K562 (cell line): ENCODE data around the gene KAZN. TPM values are rescaled to one million over a fixed set of nuclear protein-coding genes. Genes with fewer than 3 reads are reported as not detected.

Experiments
- ATAC-seq: fragments of 200-7000 bp; cut with Tn5 transposase; 3 replicates; pipeline ENCODE4 v1.9.1; 2020; ENCODE audit warnings: moderate library complexity
- BruUV-seq: library from RNA; stranded (reverse); fragments of 400-500 nt; replicated peaks from 2 replicates; lab custom pipeline; 2021; lab: Mats Ljungman, UMichigan
- CTCF ChIA-PET: fragments of 300-600 bp; formaldehyde crosslinking; extraction: SDS; loops from one replicate; lab custom pipeline; 2021; ENCODE audit warnings: low intra/inter-chr PET ratio; lab: Yijun Ruan, JAX
- POLR2A ChIA-PET: fragments of 300-600, 350-650 bp; sonication (Branson Sonifier 250); formaldehyde crosslinking; extraction: SDS; loops from one replicate; lab custom pipeline; 2021; ENCODE audit warnings: antibody characterized with exemption, inconsistent platforms; lab: Yijun Ruan, JAX
- DNase-seq, 4 experiments: peaks; one replicate each; pipeline versions ENCODE4 v3.0.0 to v3.0.0-alpha.2; 2011 to 2018; ENCODE audit warnings: low spot score in 3 of 4, mixed read lengths in 3 of 4; ENCODE audit errors: extremely low read depth in 1 of 4
- FAIRE-seq: peaks from 2 replicates; lab custom pipeline; 2011; peaks lifted over from hg19 to GRCh38; lab: Jason Lieb, UNC
- H2AFZ ChIP-seq: 2 replicates; pipeline ENCODE4 v1.6.0; 2011; ENCODE audit warnings: low read depth, low read length, control low read depth, inconsistent platforms
- H3K27ac ChIP-seq: fragments of 200-600 bp; 3 replicates; pipeline ENCODE4 v1.8.0; 2011; ENCODE audit warnings: low read depth, mild to moderate bottlenecking, control low read depth, inconsistent platforms, low read length, moderate library complexity, mixed read lengths; ENCODE audit errors: extremely low read depth
- H3K27me3 ChIP-seq, 2 experiments: fragments of 300-600 bp in 1 of 2; 2 replicates in 1 of 2; 3 replicates in 1 of 2; pipeline versions ENCODE4 v1.6.0 to v1.8.0; 2011; ENCODE audit warnings: inconsistent platforms in 2 of 2, low read length in 2 of 2, mild to moderate bottlenecking in 1 of 2, mixed read lengths in 1 of 2, moderate library complexity in 1 of 2; ENCODE audit not compliant: control insufficient read depth in 2 of 2, insufficient read depth in 2 of 2
- H3K36me3 ChIP-seq: fragments of 300-600 bp; 3 replicates; pipeline ENCODE4 v1.8.0; 2011; ENCODE audit warnings: mild to moderate bottlenecking, low read length, inconsistent platforms; ENCODE audit not compliant: control insufficient read depth, insufficient read depth
- H3K4me1 ChIP-seq, 2 experiments: fragments of 200-600 bp in 1 of 2; replicated peaks in 1 of 2; 2 replicates in 1 of 2; 3 replicates in 1 of 2; pipeline versions ENCODE4 v1.5.1 to v1.8.0; 2011; ENCODE audit warnings: inconsistent platforms in 2 of 2, low read length in 2 of 2, mild to moderate bottlenecking in 1 of 2, mixed read lengths in 1 of 2, moderate library complexity in 1 of 2; ENCODE audit not compliant: control insufficient read depth in 2 of 2, insufficient read depth in 2 of 2
- H3K4me2 ChIP-seq: 2 replicates; pipeline ENCODE4 v1.6.1; 2011; ENCODE audit warnings: low read length, control low read depth, inconsistent platforms, mixed read lengths; ENCODE audit not compliant: insufficient read depth
- H3K4me3 ChIP-seq: fragments of 200-600 bp; sonication (generic), shearing (Covaris generic); 2 replicates; pipeline ENCODE4 v1.5.1; 2016; ENCODE audit warnings: control low read depth, inconsistent platforms
- H3K79me2 ChIP-seq: fragments of 200-600 bp; 3 replicates; pipeline ENCODE4 v1.8.0; 2011; ENCODE audit warnings: low read length, inconsistent platforms; ENCODE audit not compliant: control insufficient read depth, insufficient read depth
- H3K9ac ChIP-seq, 2 experiments: 2 replicates each; pipeline versions ENCODE4 v1.6.0 to v1.6.1; 2011; ENCODE audit warnings: low read depth in 2 of 2, low read length in 2 of 2, control low read depth in 1 of 2, inconsistent platforms in 1 of 2, mild to moderate bottlenecking in 1 of 2, mixed read lengths in 1 of 2; ENCODE audit not compliant: insufficient read depth in 1 of 2
- H3K9me1 ChIP-seq: one replicate; pipeline ENCODE4 v1.6.0; 2011; ENCODE audit warnings: inconsistent platforms, mild to moderate bottlenecking, low read length, moderate library complexity; ENCODE audit not compliant: control insufficient read depth, insufficient read depth
- H3K9me3 ChIP-seq: replicated peaks from 2 replicates; pipeline ENCODE4 v1.5.1; 2011; ENCODE audit warnings: low read depth, low read length, inconsistent platforms; ENCODE audit not compliant: control insufficient read depth, insufficient read depth
- H4K20me1 ChIP-seq: replicated peaks from 2 replicates; pipeline ENCODE4 v1.6.1; 2011; ENCODE audit warnings: low read length, inconsistent platforms, mixed read lengths; ENCODE audit not compliant: control insufficient read depth, insufficient read depth
- CHD2 ChIP-seq: IDR thresholded peaks from 2 replicates; pipeline ENCODE4 v1.6.1; 2011; ENCODE audit warnings: low read depth, low read length
- COPS2 ChIP-seq: fragments of 450-650 bp; conservative IDR thresholded peaks from 2 replicates; pipeline ENCODE4 v1.6.1; 2016; ENCODE audit warnings: mild to moderate bottlenecking, moderate library complexity
- GATA2 ChIP-seq: sonication (generic); formaldehyde crosslinking; IDR thresholded peaks from 2 replicates; pipeline ENCODE4 v1.4.0; 2020; ENCODE audit warnings: mild to moderate bottlenecking, missing genetic modification reagents
- POLR2H ChIP-seq: IDR thresholded peaks from 2 replicates; pipeline ENCODE4 v1.6.1; 2016; ENCODE audit warnings: missing genetic modification characterization, low read depth, mild to moderate bottlenecking, control low read depth, missing compliant biosample characterization, moderate library complexity
- RBM17 ChIP-seq: fragments of 200-400 bp; formaldehyde crosslinking; IDR thresholded peaks from 2 replicates; pipeline ENCODE4 v1.6.1; 2017; ENCODE audit warnings: low read depth, mild to moderate bottlenecking, low read length, borderline replicate concordance
- RBM39 ChIP-seq: fragments of 200-400 bp; formaldehyde crosslinking; optimal IDR thresholded peaks from 2 replicates; pipeline ENCODE3; 2018; ENCODE audit warnings: low read depth, low read length
- STAT5B ChIP-seq: fragments of 250-450 bp; sonication (Bioruptor Pico); IDR thresholded peaks from 2 replicates; pipeline ENCODE4 v1.8.0; 2021; ENCODE audit warnings: mild to moderate bottlenecking, inconsistent platforms
- WGBS: fragments of 100-300 bp; shearing (Covaris generic); methylation state at CpG from one replicate; pipeline ENCODE4 v1.1.6; 2016; ENCODE audit warnings: low coverage, mixed read lengths; ENCODE audit not compliant: insufficient coverage; ENCODE audit errors: missing lambda C conversion rate; 5-methylcytosine and 5-hydroxymethylcytosine counted together
- in situ Hi-C: fragments of 300-500 bp; cut with MboI; formaldehyde crosslinking; loops from 4 replicates; pipeline ENCODE4 v1.15.0; 2018; ENCODE audit warnings: inconsistent platforms, mixed read lengths
- intact Hi-C: fragments of 100-400 bp; cut with micrococcal nuclease; formaldehyde crosslinking; loops from 2 replicates; pipeline ENCODE4 v1.14.2; 2022
- polyA plus RNA-seq, 8 experiments: library from polyadenylated mRNA; depleted of rRNA in 4 of 8; stranded (reverse) in 5 of 8; unstranded in 3 of 8; fragments of >200 nt; fragmentation: Nextera tagmentation in 2 of 8; fragmentation: Illumina TruSeq in 1 of 8; extraction: Ambion mirVana in 2 of 8; extraction: Trizol in 1 of 8; gene quantifications; 2 replicates each; pipeline versions ENCODE4 v1.2.1 to v1.2.3, GENCODE V29; 2011 to 2014; ENCODE audit warnings: inconsistent platforms in 1 of 8, missing spikeins in 1 of 8
- total RNA-seq, 7 experiments: library from RNA; depleted of rRNA in 6 of 7; stranded (reverse); fragments of >200 nt in 6 of 7; fragmentation: Illumina TruSeq in 2 of 7; extraction: Trizol in 2 of 7; gene quantifications; 2 replicates each; pipeline versions ENCODE4 v1.2.1 to v1.2.3, GENCODE V29; 2011 to 2021; ENCODE audit warnings: low replicate concordance in 1 of 7
- TF ChIP-seq, protein P1 (sequence below), 2 experiments: IDR thresholded peaks; 2 replicates each; pipeline ENCODE4 v1.6.1; 2012; ENCODE audit warnings: improper control_type of control experiment in 2 of 2, low read depth in 2 of 2, low read length in 2 of 2, borderline replicate concordance in 1 of 2

Gene KAZN
- total and polyA plus RNA-seq, 9 of the 15 experiments (the other 6 are each of a cell fraction or from before 2014, with no cell fraction given) = 2.1 to 21.6 (median 5.4) TPM

GRCh38 chr1:14745001-14745720, 146.7 kb downstream of the KAZN start:
- POLR2A ChIA-PET = interaction anchor here (0.5 to 0.9 kb wide), 2 partner anchors 13 to 25 kb away, joined by 3 read pairs; no protein-coding TSS in a partner anchor
- in situ Hi-C loops = no loop called here
- intact Hi-C loops = loop anchor here (10.0 kb wide), 1 partner anchor 360 kb away; no protein-coding TSS in a partner anchor
- FAIRE-seq (no peak), ATAC-seq (no peak), DNase-seq (no peak)
- Histone ChIP-seq H3K4me3 (no peak overlapping the region), H3K9me3 (no peaks in the 10 kb centered on the region), H4K20me1 (no peaks in the 10 kb centered on the region; the same call in none of the 2 replicates), H3K36me3 (no peaks in the 10 kb centered on the region), H3K27me3 (peaks cover 53 to 66% of the 10 kb centered on the region in 2 experiments), H3K9ac (no peak overlapping the region), H3K27ac (no peak overlapping the region), H3K9me1 (no peaks in the 10 kb centered on the region), H3K4me2 (no peak overlapping the region), H3K79me2 (no peaks in the 10 kb centered on the region), H2AFZ (no peak overlapping the region), H3K4me1 (no peaks in the 10 kb centered on the region; a peak in 1 of 5 replicates)
- CTCF ChIA-PET = no interaction called here
- BruUV-seq = no TSS peak
- WGBS = 10% methylated on average over 8 of the region's 9 CpGs
- TF ChIP-seq STAT5B (CRISPR knock-in tag) (no peak), RBM17 (no peak), GATA2 (CRISPR knock-in tag) (no peak), COPS2 (no peak), POLR2H (no peak), RBM39 (no peak), CHD2 (no peak)
- TF ChIP-seq, protein P1, sequence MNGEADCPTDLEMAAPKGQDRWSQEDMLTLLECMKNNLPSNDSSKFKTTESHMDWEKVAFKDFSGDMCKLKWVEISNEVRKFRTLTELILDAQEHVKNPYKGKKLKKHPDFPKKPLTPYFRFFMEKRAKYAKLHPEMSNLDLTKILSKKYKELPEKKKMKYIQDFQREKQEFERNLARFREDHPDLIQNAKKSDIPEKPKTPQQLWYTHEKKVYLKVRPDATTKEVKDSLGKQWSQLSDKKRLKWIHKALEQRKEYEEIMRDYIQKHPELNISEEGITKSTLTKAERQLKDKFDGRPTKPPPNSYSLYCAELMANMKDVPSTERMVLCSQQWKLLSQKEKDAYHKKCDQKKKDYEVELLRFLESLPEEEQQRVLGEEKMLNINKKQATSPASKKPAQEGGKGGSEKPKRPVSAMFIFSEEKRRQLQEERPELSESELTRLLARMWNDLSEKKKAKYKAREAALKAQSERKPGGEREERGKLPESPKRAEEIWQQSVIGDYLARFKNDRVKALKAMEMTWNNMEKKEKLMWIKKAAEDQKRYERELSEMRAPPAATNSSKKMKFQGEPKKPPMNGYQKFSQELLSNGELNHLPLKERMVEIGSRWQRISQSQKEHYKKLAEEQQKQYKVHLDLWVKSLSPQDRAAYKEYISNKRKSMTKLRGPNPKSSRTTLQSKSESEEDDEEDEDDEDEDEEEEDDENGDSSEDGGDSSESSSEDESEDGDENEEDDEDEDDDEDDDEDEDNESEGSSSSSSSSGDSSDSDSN (IDR thresholded peaks at IDR 0.05; ENCODE audit: borderline replicate concordance in 1 of 2, low read depth in 2 of 2, low read length in 2 of 2) = no peak
